ENCODE results near the gene TTC23.

Gene TTC23

GRCh38 chr15:99092554-99093172 lies 156.7 kb downstream of the TTC23 start:
- TF ChIP-seq CTCF (IDR thresholded peaks at IDR 0.05) = no peak

- no peak for TF ChIP-seq CTCF (IDR thresholded peaks at IDR 0.05)
Observed at GRCh38 chr15:99090938-99091337, 158.4 kb downstream of the TTC23 start.

- no peak for TF ChIP-seq CTCF (IDR thresholded peaks at IDR 0.05)
Observed at GRCh38 chr15:99090011-99090699, 159.2 kb downstream of the TTC23 start.

- no peak for TF ChIP-seq CTCF (IDR thresholded peaks at IDR 0.05)
Observed at GRCh38 chr15:99087405-99087943, 161.9 kb downstream of the TTC23 start.

- TF ChIP-seq CTCF (IDR thresholded peaks at IDR 0.05) = no peak
Observed at GRCh38 chr15:99086327-99086667, 163.1 kb downstream of the TTC23 start.
